SU-DHL-6 (cell line): Measurements from ENCODE around the gene PXDN.

Experiments
- EZH2phosphoT487 ChIP-seq: fragments of 200-600 bp; sonication (generic), shearing (Covaris generic); conservative IDR thresholded peaks from 2 replicates; pipeline ENCODE4 v1.6.1; 2018; ENCODE audit warnings: mild to moderate bottlenecking, antibody characterized with exemption, low read length, moderate library complexity, mixed read lengths
- TF ChIP-seq, protein P1 (sequence below): fragments of 200-600 bp; sonication (generic); IDR thresholded peaks from one replicate; pipeline ENCODE4 v1.5.1; 2017; ENCODE audit warnings: antibody characterized with exemption, mild to moderate bottlenecking, low read length, moderate library complexity; ENCODE audit not compliant: insufficient read depth, poor library complexity, severe bottlenecking

DNA sequence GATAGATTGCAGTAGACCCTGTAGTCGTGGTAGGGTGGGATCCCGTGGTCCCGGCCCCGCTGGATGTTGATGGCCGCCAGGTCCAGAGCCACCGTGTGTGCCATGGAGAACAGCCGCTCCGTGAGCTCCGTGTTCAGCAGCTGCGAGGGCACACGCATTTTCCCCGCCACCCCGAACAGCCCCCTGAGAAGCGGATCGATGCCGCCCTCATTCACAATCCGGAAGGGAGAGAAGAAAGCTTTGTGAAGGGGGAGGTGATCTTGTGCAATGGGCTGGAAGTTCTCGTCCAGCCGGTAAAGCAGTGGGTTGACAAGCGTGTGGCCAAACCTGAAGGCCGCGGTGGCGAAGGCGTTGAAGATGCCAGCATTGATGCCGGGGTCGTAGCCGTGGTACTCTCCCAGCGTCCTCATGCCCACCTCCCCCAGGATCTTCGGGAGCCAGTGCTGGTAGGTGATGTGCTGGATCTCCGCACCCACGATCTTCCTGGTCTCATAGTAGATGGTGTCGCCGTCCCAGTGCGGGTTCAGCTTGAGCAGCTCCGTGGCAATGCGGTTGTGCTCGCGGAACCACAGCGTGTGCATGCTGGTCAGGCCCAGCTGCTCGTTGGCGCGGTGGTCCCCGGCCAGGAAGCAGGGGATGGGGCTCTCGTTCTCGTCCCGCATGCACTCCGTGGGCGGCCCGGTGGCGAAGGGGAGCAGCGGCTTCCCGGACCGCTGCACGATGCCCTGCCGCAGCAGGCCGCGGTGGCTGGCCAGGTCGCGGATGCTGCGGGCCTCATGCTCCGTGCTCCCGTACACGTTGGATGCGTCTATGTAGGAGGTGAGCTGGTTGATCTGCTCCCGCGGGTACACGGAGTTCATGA, 95.8 kb downstream of the PXDN start:
- TF ChIP-seq, protein P1, sequence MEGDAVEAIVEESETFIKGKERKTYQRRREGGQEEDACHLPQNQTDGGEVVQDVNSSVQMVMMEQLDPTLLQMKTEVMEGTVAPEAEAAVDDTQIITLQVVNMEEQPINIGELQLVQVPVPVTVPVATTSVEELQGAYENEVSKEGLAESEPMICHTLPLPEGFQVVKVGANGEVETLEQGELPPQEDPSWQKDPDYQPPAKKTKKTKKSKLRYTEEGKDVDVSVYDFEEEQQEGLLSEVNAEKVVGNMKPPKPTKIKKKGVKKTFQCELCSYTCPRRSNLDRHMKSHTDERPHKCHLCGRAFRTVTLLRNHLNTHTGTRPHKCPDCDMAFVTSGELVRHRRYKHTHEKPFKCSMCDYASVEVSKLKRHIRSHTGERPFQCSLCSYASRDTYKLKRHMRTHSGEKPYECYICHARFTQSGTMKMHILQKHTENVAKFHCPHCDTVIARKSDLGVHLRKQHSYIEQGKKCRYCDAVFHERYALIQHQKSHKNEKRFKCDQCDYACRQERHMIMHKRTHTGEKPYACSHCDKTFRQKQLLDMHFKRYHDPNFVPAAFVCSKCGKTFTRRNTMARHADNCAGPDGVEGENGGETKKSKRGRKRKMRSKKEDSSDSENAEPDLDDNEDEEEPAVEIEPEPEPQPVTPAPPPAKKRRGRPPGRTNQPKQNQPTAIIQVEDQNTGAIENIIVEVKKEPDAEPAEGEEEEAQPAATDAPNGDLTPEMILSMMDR = no peak
- no peak for TF ChIP-seq EZH2phosphoT487
